CD1c-positive myeloid dendritic cell (primary cell): ENCODE results near the gene HTR3C.

Experiments
- DNase-seq: peaks from one replicate; pipeline ENCODE4 v3.0.0-alpha.2; 2016; ENCODE audit errors: extremely low spot score

The HTR3C gene

GRCh38 chr3:184085389-184085852 lies 32.6 kb downstream of the HTR3C start:
- DNase-seq: no peak

GRCh38 chr3:184092199-184092598 lies 39.4 kb downstream of the HTR3C start:
- DNase-seq: no peak

GRCh38 chr3:184096811-184097383 lies 44.0 kb downstream of the HTR3C start, which contains the start of gene HTR3E:
Gene HTR3E (plus strand): TSS chr3:184097064. CDS start chr3:184097530, 466 bp downstream.
- DNase-seq: no peak

GRCh38 chr3:184097556-184097955 lies 44.7 kb downstream of the HTR3C start:
- no peak for DNase-seq

- no peak for DNase-seq
Observed at GRCh38 chr3:184099806-184100686, 47.2 kb downstream of the HTR3C start.
